Activated CD8-positive, alpha-beta memory T cell treated with anti-CD3 and anti-CD28 coated beads, Interleukin-2, amount 10 ng/mL, durations not matched to agents 7 days and 5 days (primary cell): ENCODE data around the gene PDE1C. TPM values are rescaled to one million over a fixed set of nuclear protein-coding genes. Genes with fewer than 3 reads are reported as not detected.
A peak's percentile ranks its signal among the peaks of the same experiment; 100 is the strongest.

Source experiments
- ATAC-seq: fragments of 150-1000 bp; cut with Tn5 transposase; one replicate; pipeline ENCODE4 v1.10.0; 2021; ENCODE audit warnings: moderate library complexity
- CTCF ChIA-PET: fragments of 350-600 bp; sonication (Branson Sonifier 250); formaldehyde crosslinking; loops from one replicate; lab custom pipeline; 2021; ENCODE audit warnings: antibody characterized with exemption; lab: Charles Lee
- DNase-seq: peaks from one replicate; pipeline ENCODE4 v3.0.0-alpha.2; 2020
- H3K27ac Mint-ChIP-seq: one replicate; pipeline ENCODE4 v1.8.0; 2021; ENCODE audit warnings: mild to moderate bottlenecking, mixed read lengths
- H3K27me3 Mint-ChIP-seq: one replicate; pipeline ENCODE4 v1.8.0; 2021; ENCODE audit warnings: mixed read lengths
- H3K36me3 Mint-ChIP-seq: one replicate; pipeline ENCODE4 v1.8.0; 2021; ENCODE audit warnings: mild to moderate bottlenecking, mixed read lengths
- H3K4me1 Mint-ChIP-seq: one replicate; pipeline ENCODE4 v1.8.0; 2021; ENCODE audit warnings: mixed read lengths
- H3K4me3 Mint-ChIP-seq: one replicate; pipeline ENCODE4 v1.8.0; 2021; ENCODE audit warnings: mild to moderate bottlenecking, moderate library complexity, mixed read lengths
- H3K9me3 Mint-ChIP-seq: one replicate; pipeline ENCODE4 v1.8.0; 2022; ENCODE audit warnings: low read depth, mixed read lengths
- total RNA-seq, 2 experiments: library from RNA; stranded (reverse); gene quantifications; one replicate each; pipeline ENCODE4 v1.2.3, GENCODE V29; 2021

PDE1C gene
- total RNA-seq, 2 experiments from 2014 or later = not detected

- no peaks in the 10 kb centered on the region for H3K36me3 Mint-ChIP-seq
- CTCF ChIA-PET = interaction anchor here (0.8 to 1.1 kb wide), 2 partner anchors 17 to 65 kb away, joined by 3 read pairs; no protein-coding TSS in a partner anchor
- H3K27ac Mint-ChIP-seq = no peak overlapping the region
- ATAC-seq = no peak
- no peaks in the 10 kb centered on the region for H3K4me1 Mint-ChIP-seq
- DNase-seq = no peak
- no peaks in the 10 kb centered on the region for H3K27me3 Mint-ChIP-seq
- no peak overlapping the region for H3K4me3 Mint-ChIP-seq
- H3K9me3 Mint-ChIP-seq = no peaks in the 10 kb centered on the region
These were observed 287.0 kb downstream of the PDE1C start for GRCh38 chr7:31783221-31783620.

DNA sequence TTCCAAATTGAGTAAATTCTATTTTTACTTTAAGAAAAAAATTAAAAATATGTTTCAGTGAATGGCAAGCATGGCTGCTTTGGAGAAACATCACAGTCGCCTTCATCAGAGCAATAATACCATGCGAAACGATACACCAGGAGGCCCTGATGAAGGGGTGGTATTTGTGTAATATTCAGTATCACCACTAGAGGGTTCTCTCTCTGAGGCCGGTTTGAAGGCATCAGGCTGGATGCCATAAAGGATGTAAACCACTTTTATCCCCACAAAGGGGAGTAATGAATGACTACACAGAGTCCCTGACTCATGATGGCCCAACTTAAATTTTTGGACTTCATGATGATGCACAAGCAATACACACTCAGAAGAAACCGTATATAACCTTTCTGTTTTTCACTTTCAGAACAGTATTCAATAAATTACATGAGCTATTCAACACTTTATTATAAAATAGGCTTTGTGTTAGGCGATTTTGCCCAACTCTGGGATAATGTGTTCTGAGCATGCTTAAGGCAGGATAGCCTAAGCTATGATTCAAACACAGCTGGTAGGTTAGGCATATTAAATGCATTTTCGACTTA is 287.7 kb downstream of the PDE1C start:
- H3K9me3 Mint-ChIP-seq = no peaks in the 10 kb centered on the region

DNA sequence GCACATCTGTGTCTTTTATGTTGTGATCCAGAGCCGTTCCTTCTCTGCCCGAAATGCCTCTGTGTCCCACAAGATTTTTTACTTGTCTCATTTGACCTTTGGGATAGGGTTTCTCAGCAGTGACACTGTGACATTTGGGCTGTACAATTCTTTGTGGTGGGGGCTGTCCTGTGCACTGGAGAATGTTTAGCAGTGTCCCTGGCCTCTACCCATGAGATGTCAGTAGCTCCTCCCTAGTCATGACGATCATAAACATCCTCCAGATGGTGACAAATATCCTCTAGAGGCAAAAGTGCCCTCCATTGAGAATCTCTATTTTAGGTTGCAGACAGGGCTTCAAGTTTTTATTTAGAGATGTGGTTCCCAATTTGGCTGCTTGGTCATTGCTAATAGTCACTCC is 291.9 kb downstream of the PDE1C start:
- Mint-ChIP-seq H3K4me1 (no peaks in the 10 kb centered on the region), H3K27me3 (no peaks in the 10 kb centered on the region), H3K4me3 (no peak overlapping the region), H3K9me3 (no peaks in the 10 kb centered on the region), H3K36me3 (no peaks in the 10 kb centered on the region), H3K27ac (no peak overlapping the region)
- no peak for ATAC-seq
- CTCF ChIA-PET = no interaction called here
- DNase-seq = no peak

More for the DNA sequence above, 287.7 kb downstream of the PDE1C start:
- H3K27ac Mint-ChIP-seq = no peak overlapping the region
- no peaks in the 10 kb centered on the region for H3K36me3 Mint-ChIP-seq
- no peaks in the 10 kb centered on the region for H3K4me1 Mint-ChIP-seq
- H3K27me3 Mint-ChIP-seq = no peaks in the 10 kb centered on the region
- H3K4me3 Mint-ChIP-seq = no peak overlapping the region
- ATAC-seq (peak; percentile 36), DNase-seq (no peak)
- CTCF ChIA-PET = interaction anchor here (0.8 to 1.1 kb wide), 2 partner anchors 17 to 66 kb away, joined by 3 read pairs; no protein-coding TSS in a partner anchor

DNA sequence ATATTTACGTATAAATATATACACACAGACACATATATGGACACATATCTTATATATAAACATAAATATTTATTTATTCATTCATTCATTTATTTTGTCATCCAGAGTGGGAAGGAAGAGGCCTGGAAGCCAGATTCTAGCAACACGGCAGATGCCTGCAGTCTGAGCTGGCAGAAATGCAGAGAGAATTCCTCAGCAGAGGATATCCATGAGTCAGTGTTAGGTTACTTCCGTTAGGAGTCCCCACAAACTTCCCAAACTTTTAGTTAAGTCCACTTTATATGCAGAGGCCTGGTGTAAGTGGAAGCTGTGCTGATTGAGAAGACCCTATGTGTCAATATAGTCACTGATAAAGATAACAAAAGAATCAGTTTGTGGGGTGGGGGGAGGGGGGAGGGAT is 293.6 kb downstream of the PDE1C start:
- ATAC-seq = no peak
- Mint-ChIP-seq H3K27me3 (no peaks in the 10 kb centered on the region), H3K36me3 (no peaks in the 10 kb centered on the region), H3K4me3 (no peak overlapping the region), H3K4me1 (no peaks in the 10 kb centered on the region), H3K9me3 (no peaks in the 10 kb centered on the region), H3K27ac (no peak overlapping the region)
- DNase-seq = no peak
- CTCF ChIA-PET = no interaction called here

DNA sequence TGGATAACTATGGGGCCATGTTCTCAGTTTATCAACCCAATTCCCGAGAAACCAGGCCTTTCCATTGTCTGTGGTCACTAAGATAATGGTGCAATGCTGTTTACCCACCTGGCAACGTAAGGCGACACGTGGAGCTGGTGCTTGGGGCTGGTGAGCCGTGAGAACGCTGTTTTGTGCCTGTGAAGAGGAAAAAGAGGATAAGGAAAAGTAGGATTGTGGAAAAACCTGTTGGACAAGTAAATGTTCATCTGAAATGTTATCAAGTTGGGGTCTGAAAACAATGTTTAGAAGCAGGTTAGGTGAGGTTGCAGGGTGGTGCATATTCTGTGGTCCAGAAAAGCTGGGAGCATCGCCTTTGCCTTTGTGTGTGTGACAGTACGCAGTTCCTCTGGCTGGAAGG is 294.7 kb downstream of the PDE1C start:
- ATAC-seq (no peak), DNase-seq (no peak)
- Mint-ChIP-seq H3K9me3 (no peaks in the 10 kb centered on the region), H3K27me3 (no peaks in the 10 kb centered on the region), H3K36me3 (no peaks in the 10 kb centered on the region), H3K4me1 (no peaks in the 10 kb centered on the region), H3K27ac (no peak overlapping the region), H3K4me3 (no peak overlapping the region)
- CTCF ChIA-PET = no interaction called here

- H3K4me3 Mint-ChIP-seq = no peak overlapping the region
- H3K4me1 Mint-ChIP-seq = no peaks in the 10 kb centered on the region
- DNase-seq (no peak), ATAC-seq (no peak)
- no peaks in the 10 kb centered on the region for H3K36me3 Mint-ChIP-seq
- no peaks in the 10 kb centered on the region for H3K27me3 Mint-ChIP-seq
- H3K27ac Mint-ChIP-seq = no peak overlapping the region
- peaks cover 5% of the 10 kb centered on the region for H3K9me3 Mint-ChIP-seq
- CTCF ChIA-PET = no interaction called here
These were observed 298.0 kb downstream of the PDE1C start for GRCh38 chr7:31772211-31772610.

DNA sequence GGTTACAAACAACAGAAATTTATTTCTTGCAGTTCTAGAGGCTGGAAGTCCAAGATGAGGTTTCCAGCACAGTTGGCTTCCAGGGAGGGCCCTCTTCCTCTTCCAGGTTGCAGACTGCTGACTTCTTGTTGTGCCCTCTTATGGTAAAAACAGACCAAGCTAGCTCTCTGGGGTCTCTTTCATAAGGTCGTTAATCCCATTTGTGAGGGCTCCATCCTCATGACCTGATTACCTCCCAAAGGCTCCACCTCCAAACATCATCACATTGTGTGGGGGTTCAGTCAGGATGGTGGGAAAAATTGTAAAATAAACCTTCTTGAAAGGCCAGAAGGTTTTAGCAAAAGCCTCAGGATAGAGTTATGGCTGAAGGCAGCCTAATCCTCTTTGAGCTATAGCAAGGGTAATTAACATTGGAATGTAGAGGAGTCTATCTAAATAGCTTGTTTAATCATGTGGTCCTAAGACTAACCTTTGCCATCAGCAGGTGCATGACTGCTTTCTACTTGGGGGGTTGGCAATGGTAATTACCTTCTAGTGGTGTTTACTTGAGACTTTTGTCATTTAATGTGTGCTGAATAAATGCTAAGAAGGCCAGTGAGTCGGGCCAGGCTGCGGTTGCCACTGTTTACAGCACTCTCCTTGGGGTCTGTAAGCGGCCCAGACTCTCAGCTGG is 302.4 kb downstream of the PDE1C start:
- H3K27ac Mint-ChIP-seq = no peak overlapping the region
- H3K27me3 Mint-ChIP-seq = no peaks in the 10 kb centered on the region
- DNase-seq (no peak), ATAC-seq (no peak)
- CTCF ChIA-PET = no interaction called here
- H3K36me3 Mint-ChIP-seq = no peaks in the 10 kb centered on the region
- H3K9me3 Mint-ChIP-seq = peaks cover 5% of the 10 kb centered on the region
- no peaks in the 10 kb centered on the region for H3K4me1 Mint-ChIP-seq
- no peak overlapping the region for H3K4me3 Mint-ChIP-seq

GRCh38 chr7:31764462-31764861 is 305.7 kb downstream of the PDE1C start:
- DNase-seq (no peak), ATAC-seq (no peak)
- Mint-ChIP-seq H3K27me3 (no peaks in the 10 kb centered on the region), H3K9me3 (peaks cover 5% of the 10 kb centered on the region), H3K27ac (no peak overlapping the region), H3K4me1 (no peaks in the 10 kb centered on the region), H3K4me3 (no peak overlapping the region), H3K36me3 (no peaks in the 10 kb centered on the region)
- CTCF ChIA-PET = no interaction called here

GRCh38 chr7:31763548-31763947 is 306.7 kb downstream of the PDE1C start:
- Mint-ChIP-seq H3K9me3 (peaks cover 2% of the 10 kb centered on the region), H3K36me3 (no peaks in the 10 kb centered on the region), H3K27ac (no peak overlapping the region), H3K27me3 (no peaks in the 10 kb centered on the region), H3K4me3 (no peak overlapping the region), H3K4me1 (no peaks in the 10 kb centered on the region)
- ATAC-seq (no peak), DNase-seq (no peak)
- CTCF ChIA-PET = no interaction called here

- no peaks in the 10 kb centered on the region for H3K4me1 Mint-ChIP-seq
- H3K4me3 Mint-ChIP-seq = no peak overlapping the region
- H3K27me3 Mint-ChIP-seq = no peaks in the 10 kb centered on the region
- no peaks in the 10 kb centered on the region for H3K9me3 Mint-ChIP-seq
- DNase-seq (no peak), ATAC-seq (no peak)
- no peaks in the 10 kb centered on the region for H3K36me3 Mint-ChIP-seq
- no peak overlapping the region for H3K27ac Mint-ChIP-seq
- CTCF ChIA-PET = no interaction called here
These were observed 308.6 kb downstream of the PDE1C start for GRCh38 chr7:31761646-31762045.

DNA sequence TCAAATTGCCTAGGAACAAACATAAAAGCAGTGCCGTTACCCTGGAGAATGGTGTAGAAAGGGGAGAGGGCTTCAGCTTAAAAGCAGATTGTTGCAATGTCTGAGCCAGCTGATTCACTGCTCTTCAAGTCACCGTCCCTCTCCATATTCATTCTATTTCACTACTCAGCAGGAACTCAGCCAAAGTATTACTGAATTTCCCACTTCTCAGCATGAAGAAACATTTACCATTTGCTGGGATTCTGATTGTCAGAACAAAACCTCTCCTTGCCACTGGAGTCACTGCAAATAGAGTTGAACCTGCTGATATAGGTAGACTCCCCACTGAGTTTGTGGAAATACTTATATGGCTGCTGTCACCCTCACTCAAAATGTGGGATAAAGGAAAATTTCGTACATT is 311.5 kb downstream of the PDE1C start:
- H3K4me1 Mint-ChIP-seq = no peaks in the 10 kb centered on the region
- CTCF ChIA-PET = no interaction called here
- no peaks in the 10 kb centered on the region for H3K27me3 Mint-ChIP-seq

DNA sequence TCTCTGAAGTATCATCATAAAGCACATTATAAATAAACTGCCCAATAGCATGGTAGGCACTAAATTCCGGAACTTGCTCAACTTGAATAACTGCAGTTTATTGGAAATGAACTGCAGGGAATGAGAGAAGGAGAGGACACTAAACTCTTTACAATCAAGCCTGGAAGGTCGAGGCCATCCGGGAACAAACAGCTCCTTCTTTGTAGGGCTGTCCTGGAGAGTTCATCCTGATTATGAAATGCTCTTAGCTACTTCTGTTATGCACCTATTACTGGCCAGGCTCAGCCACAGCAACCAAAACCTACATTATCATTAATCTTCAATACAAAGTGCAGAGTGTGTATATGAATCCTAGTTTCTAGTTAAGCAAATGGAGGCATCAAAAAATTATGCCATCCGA is 318.5 kb downstream of the PDE1C start:
- Mint-ChIP-seq H3K27me3 (no peaks in the 10 kb centered on the region), H3K27ac (no peak overlapping the region), H3K4me3 (no peak overlapping the region), H3K9me3 (no peaks in the 10 kb centered on the region), H3K4me1 (no peaks in the 10 kb centered on the region), H3K36me3 (no peaks in the 10 kb centered on the region)
- ATAC-seq = no peak
- no peak for DNase-seq
- CTCF ChIA-PET = no interaction called here

More for the DNA sequence above, 311.5 kb downstream of the PDE1C start:
- Mint-ChIP-seq H3K36me3 (no peaks in the 10 kb centered on the region), H3K9me3 (no peaks in the 10 kb centered on the region), H3K4me3 (no peak overlapping the region), H3K27ac (no peak overlapping the region)
- ATAC-seq = no peak
- DNase-seq = no peak

DNA sequence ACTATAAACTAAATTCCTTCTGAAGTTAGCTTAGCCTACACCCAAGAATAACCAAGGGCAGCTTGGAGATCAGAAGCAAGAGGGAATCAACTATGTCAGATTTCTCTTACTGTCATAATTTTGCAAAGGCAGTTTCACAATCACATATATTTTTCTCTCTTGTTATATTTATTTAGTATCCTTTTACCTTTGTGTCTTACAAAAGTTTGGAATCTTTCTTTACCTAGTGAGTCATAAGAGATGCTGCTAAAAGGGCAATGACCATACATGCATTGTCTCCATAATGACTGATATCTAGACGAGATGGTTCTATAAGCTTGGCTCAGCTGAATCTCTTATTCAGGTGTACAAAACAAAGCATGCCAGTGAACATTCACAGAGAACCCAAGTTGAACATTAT is 322.1 kb downstream of the PDE1C start:
- H3K36me3 Mint-ChIP-seq = no peaks in the 10 kb centered on the region
- no peaks in the 10 kb centered on the region for H3K27me3 Mint-ChIP-seq
- CTCF ChIA-PET = no interaction called here
- H3K4me3 Mint-ChIP-seq = no peak overlapping the region
- DNase-seq (no peak), ATAC-seq (no peak)
- no peaks in the 10 kb centered on the region for H3K4me1 Mint-ChIP-seq
- H3K27ac Mint-ChIP-seq = no peak overlapping the region
- H3K9me3 Mint-ChIP-seq = no peaks in the 10 kb centered on the region

DNA sequence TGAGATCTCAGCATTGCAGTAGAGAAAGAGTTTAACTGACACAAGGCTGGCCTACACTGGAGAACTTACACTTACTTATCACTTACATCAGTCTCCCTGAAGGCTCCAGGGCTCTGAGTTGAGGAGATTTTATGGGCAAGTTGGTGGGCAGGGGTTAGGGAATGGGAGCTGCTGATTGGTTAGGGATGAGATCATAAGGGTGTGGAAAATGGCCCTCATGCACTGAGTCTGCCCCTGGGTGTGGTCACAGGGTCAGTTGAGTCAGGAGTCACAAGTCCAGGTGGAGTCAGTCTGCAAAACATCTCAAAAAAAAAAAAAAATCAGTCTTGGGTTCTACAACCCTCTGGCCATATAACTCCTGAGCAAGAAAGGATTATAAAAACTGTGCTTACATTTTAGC is 322.7 kb downstream of the PDE1C start:
- ATAC-seq (no peak), DNase-seq (no peak)
- Mint-ChIP-seq H3K36me3 (no peaks in the 10 kb centered on the region), H3K9me3 (no peaks in the 10 kb centered on the region), H3K4me1 (no peaks in the 10 kb centered on the region), H3K27ac (no peak overlapping the region), H3K27me3 (no peaks in the 10 kb centered on the region), H3K4me3 (no peak overlapping the region)
- CTCF ChIA-PET = no interaction called here
